DND-41 (cell line): ENCODE data around the gene PRKCD.

Experiments used
- EZH2 ChIP-seq: IDR thresholded peaks from 3 replicates; pipeline ENCODE4 v1.6.1; 2012; ENCODE audit warnings: borderline replicate concordance, low read depth, mild to moderate bottlenecking, moderate library complexity, low read length, inconsistent platforms; ENCODE audit not compliant: severe bottlenecking
- TF ChIP-seq, protein P1 (sequence below): IDR thresholded peaks from 2 replicates; pipeline ENCODE4 v1.5.1; 2012; ENCODE audit warnings: borderline replicate concordance, low read length, moderate library complexity, mild to moderate bottlenecking; ENCODE audit not compliant: poor library complexity, severe bottlenecking; ENCODE audit errors: extremely low read depth

DNA sequence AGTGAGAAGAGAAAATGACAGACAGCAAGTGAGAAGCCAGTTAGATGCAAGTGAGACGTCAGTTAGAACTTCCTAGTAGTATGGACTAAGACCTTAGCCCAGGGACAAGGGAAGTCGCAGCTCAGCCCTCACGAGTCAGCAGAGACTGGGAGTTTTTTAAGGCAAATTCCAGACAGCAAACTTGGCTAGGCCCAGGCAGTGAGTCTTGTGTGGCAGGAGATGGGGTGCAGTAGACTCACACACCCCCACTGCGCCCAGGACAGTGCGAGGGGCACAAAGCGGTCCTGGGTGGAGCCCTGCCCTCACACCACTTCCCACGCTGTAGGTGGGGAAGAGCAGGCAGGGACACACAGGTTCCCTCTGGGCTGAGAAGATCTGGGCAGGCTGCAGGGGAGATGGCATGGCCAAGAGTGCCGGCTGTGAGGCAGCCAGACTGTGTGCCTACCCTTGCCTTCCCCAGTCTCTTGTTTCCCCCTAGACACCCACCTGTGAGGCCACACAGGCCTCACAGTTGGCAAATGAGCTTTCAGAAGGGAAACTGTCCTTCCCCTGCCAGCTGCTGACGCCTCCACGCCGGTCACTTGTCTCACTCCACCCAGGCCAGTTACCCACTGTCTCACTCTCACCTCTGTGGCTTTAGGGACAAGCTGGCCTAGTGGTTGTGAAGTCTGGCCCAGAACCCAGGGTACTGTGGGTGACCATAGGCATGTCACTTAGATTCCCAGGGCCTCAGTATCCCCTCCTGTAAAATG, 13.7 kb upstream of the PRKCD start:
- TF ChIP-seq, protein P1, sequence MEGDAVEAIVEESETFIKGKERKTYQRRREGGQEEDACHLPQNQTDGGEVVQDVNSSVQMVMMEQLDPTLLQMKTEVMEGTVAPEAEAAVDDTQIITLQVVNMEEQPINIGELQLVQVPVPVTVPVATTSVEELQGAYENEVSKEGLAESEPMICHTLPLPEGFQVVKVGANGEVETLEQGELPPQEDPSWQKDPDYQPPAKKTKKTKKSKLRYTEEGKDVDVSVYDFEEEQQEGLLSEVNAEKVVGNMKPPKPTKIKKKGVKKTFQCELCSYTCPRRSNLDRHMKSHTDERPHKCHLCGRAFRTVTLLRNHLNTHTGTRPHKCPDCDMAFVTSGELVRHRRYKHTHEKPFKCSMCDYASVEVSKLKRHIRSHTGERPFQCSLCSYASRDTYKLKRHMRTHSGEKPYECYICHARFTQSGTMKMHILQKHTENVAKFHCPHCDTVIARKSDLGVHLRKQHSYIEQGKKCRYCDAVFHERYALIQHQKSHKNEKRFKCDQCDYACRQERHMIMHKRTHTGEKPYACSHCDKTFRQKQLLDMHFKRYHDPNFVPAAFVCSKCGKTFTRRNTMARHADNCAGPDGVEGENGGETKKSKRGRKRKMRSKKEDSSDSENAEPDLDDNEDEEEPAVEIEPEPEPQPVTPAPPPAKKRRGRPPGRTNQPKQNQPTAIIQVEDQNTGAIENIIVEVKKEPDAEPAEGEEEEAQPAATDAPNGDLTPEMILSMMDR = no peak
- no peak for TF ChIP-seq EZH2
